SK-N-SH (cell line): Measurements from ENCODE around the gene ZDHHC7. TPM values are rescaled to one million over a fixed set of nuclear protein-coding genes. Genes with fewer than 3 reads are reported as not detected.

Source experiments
- CTCF ChIA-PET: fragments of 300-600, 350-600 bp; formaldehyde crosslinking; extraction: SDS; loops from one replicate; lab custom pipeline; 2021; lab: Yijun Ruan, JAX
- POLR2A ChIA-PET: fragments of 350-600 bp; sonication (Branson Sonifier 250); formaldehyde crosslinking; extraction: SDS; loops from one replicate; lab custom pipeline; 2020; ENCODE audit warnings: antibody characterized with exemption, inconsistent platforms; lab: Yijun Ruan, JAX
- DNase-seq: peaks from one replicate; pipeline ENCODE4 v3.0.0; 2012
- H2AFZ ChIP-seq: fragments of 200-600 bp; sonication (generic); 2 replicates; pipeline ENCODE4 v1.8.1; 2016; ENCODE audit warnings: antibody characterized with exemption, mild to moderate bottlenecking, low read depth
- H3F3A ChIP-seq: fragments of 200-600 bp; sonication (generic); replicated peaks from 2 replicates; pipeline ENCODE3; 2016; ENCODE audit warnings: antibody characterized with exemption, mild to moderate bottlenecking; ENCODE audit not compliant: insufficient read depth
- H3K27ac ChIP-seq, 2 experiments: fragments of 200-500 bp in 1 of 2; fragments of 200-600 bp in 1 of 2; sonication (Bioruptor generic) in 1 of 2; sonication (generic), shearing (Covaris generic) in 1 of 2; 2 replicates each; pipeline versions ENCODE4 v1.5.1 to v1.6.1; 2014 to 2016; ENCODE audit warnings: low read depth in 2 of 2, inconsistent platforms in 1 of 2, low read length in 1 of 2, mild to moderate bottlenecking in 1 of 2, mixed read lengths in 1 of 2
- H3K27me3 ChIP-seq: fragments of 200-600 bp; sonication (generic), shearing (Covaris generic); 2 replicates; pipeline ENCODE4 v1.6.1; 2016; ENCODE audit warnings: mixed run types; ENCODE audit not compliant: insufficient read depth
- H3K36me3 ChIP-seq, 2 experiments: fragments of 200-500 bp in 1 of 2; fragments of 200-600 bp in 1 of 2; sonication (Bioruptor generic) in 1 of 2; sonication (generic) in 1 of 2; replicated peaks in 1 of 2; 2 replicates each; pipeline versions ENCODE3 to v1.5.1; 2014 to 2016; ENCODE audit warnings: low read length in 1 of 2, mild to moderate bottlenecking in 1 of 2; ENCODE audit not compliant: insufficient read depth in 2 of 2, control insufficient read depth in 1 of 2
- H3K4me1 ChIP-seq, 2 experiments: fragments of 200-500 bp in 1 of 2; fragments of 200-600 bp in 1 of 2; sonication (Bioruptor generic) in 1 of 2; sonication (generic), shearing (Covaris generic) in 1 of 2; 2 replicates each; pipeline versions ENCODE4 v1.5.1 to v1.6.1; 2014 to 2016; ENCODE audit warnings: low read depth in 1 of 2, low read length in 1 of 2, mixed run types in 1 of 2; ENCODE audit not compliant: insufficient read depth in 2 of 2, control insufficient read depth in 1 of 2
- H3K4me2 ChIP-seq: fragments of 200-600 bp; sonication (generic), shearing (Covaris generic); 2 replicates; pipeline ENCODE4 v1.6.1; 2017; ENCODE audit warnings: mixed run types
- H3K4me3 ChIP-seq, 2 experiments: fragments of 200-500 bp in 1 of 2; fragments of 200-600 bp in 1 of 2; sonication (Bioruptor generic) in 1 of 2; sonication (generic), shearing (Covaris generic) in 1 of 2; 2 replicates each; pipeline versions ENCODE4 v1.5.1 to v1.8.1; 2014 to 2016; ENCODE audit warnings: low read depth in 2 of 2, inconsistent platforms in 1 of 2, low read length in 1 of 2, mild to moderate bottlenecking in 1 of 2, mixed read lengths in 1 of 2, moderate library complexity in 1 of 2
- H3K79me2 ChIP-seq: fragments of 200-600 bp; sonication (generic); 2 replicates; pipeline ENCODE4 v1.8.1; 2017; ENCODE audit warnings: mild to moderate bottlenecking; ENCODE audit not compliant: insufficient read depth
- H3K9ac ChIP-seq: fragments of 200-600 bp; sonication (generic); 2 replicates; pipeline ENCODE4 v1.6.1; 2017; ENCODE audit warnings: mixed run types
- H3K9me2 ChIP-seq: fragments of 200-600 bp; sonication (generic); 2 replicates; pipeline ENCODE4 v1.6.1; 2017; ENCODE audit warnings: mixed run types
- H3K9me3 ChIP-seq: fragments of 200-600 bp; sonication (generic); 2 replicates; pipeline ENCODE4 v1.6.1; 2017; ENCODE audit warnings: mixed run types, mild to moderate bottlenecking, moderate library complexity
- H4K20me1 ChIP-seq: fragments of 200-600 bp; sonication (generic); 2 replicates; pipeline ENCODE4 v1.6.1; 2017; ENCODE audit warnings: mild to moderate bottlenecking, mixed run types; ENCODE audit not compliant: insufficient read depth
- EZH2phosphoT487 ChIP-seq: fragments of 200-600 bp; sonication (generic); IDR thresholded peaks from 2 replicates; pipeline ENCODE4 v1.6.1; 2017; ENCODE audit warnings: low read depth, mixed run types, mild to moderate bottlenecking, antibody characterized with exemption, moderate library complexity, borderline replicate concordance
- FOXJ3 ChIP-seq: sonication (generic); formaldehyde crosslinking; IDR thresholded peaks from 2 replicates; pipeline ENCODE4 v1.5.1; 2020; ENCODE audit warnings: mild to moderate bottlenecking, missing genetic modification reagents
- GATA2 ChIP-seq: sonication (generic); formaldehyde crosslinking; IDR thresholded peaks from 2 replicates; pipeline ENCODE4 v1.5.0; 2020; ENCODE audit warnings: mild to moderate bottlenecking, missing genetic modification reagents
- MXI1 ChIP-seq: IDR thresholded peaks from 2 replicates; pipeline ENCODE4 v1.6.1; 2012; ENCODE audit warnings: mild to moderate bottlenecking, low read depth, low read length, improper control_type of control experiment
- NFIC ChIP-seq: IDR thresholded peaks from 2 replicates; pipeline ENCODE4 v1.4.0; 2012; ENCODE audit warnings: borderline replicate concordance
- NRF1 ChIP-seq: IDR thresholded peaks from 2 replicates; pipeline ENCODE4 v1.6.1; 2012; ENCODE audit warnings: low read depth, mild to moderate bottlenecking, low read length
- POLR2AphosphoS5 ChIP-seq: IDR thresholded peaks from 2 replicates; pipeline ENCODE4 v1.6.1; 2012; ENCODE audit warnings: low read depth, low read length
- RAD21 ChIP-seq: IDR thresholded peaks from 2 replicates; pipeline ENCODE4 v1.6.1; 2012; ENCODE audit warnings: mild to moderate bottlenecking, low read length
- RCOR1 ChIP-seq: fragments of 150-350 bp; IDR thresholded peaks from 2 replicates; pipeline ENCODE4 v1.6.1; 2017; ENCODE audit warnings: antibody characterized with exemption, low read length
- TAF1 ChIP-seq: IDR thresholded peaks from 2 replicates; pipeline ENCODE4 v1.6.1; 2012; ENCODE audit warnings: low read depth, mild to moderate bottlenecking, low read length, moderate library complexity, borderline replicate concordance
- WGBS: methylation state at CpG from one replicate; pipeline ENCODE4 v1.1.6; 2017; ENCODE audit warnings: low lambda C conversion rate; 5-methylcytosine and 5-hydroxymethylcytosine counted together
- polyA plus RNA-seq, 3 experiments: library from polyadenylated mRNA; depleted of rRNA; stranded (reverse); fragments of >200 nt; gene quantifications; 2 replicates each; pipeline ENCODE4 v1.2.3, GENCODE V29; 2012
- TF ChIP-seq, protein P1 (sequence below): IDR thresholded peaks from 2 replicates; pipeline ENCODE4 v1.4.0; 2012; ENCODE audit warnings: low read depth, borderline replicate concordance
- TF ChIP-seq, protein P2 (sequence below): IDR thresholded peaks from 2 replicates; pipeline ENCODE4 v1.4.0; 2012; ENCODE audit warnings: low read depth
- TF ChIP-seq, protein P3 (sequence below): fragments of 200-600 bp; sonication (generic); IDR thresholded peaks from 2 replicates; pipeline ENCODE4 v1.6.1; 2017; ENCODE audit warnings: antibody characterized with exemption, mild to moderate bottlenecking, moderate library complexity
- TF ChIP-seq, protein P4 (sequence below): fragments of 150-350 bp; IDR thresholded peaks from 2 replicates; pipeline ENCODE4 v1.6.1; 2017; ENCODE audit warnings: antibody characterized with exemption, low read length, low read depth, borderline replicate concordance

The ZDHHC7 gene
- polyA plus RNA-seq, 1 of the 3 experiments (the other 2 are of a cell fraction), result 114 TPM

DNA sequence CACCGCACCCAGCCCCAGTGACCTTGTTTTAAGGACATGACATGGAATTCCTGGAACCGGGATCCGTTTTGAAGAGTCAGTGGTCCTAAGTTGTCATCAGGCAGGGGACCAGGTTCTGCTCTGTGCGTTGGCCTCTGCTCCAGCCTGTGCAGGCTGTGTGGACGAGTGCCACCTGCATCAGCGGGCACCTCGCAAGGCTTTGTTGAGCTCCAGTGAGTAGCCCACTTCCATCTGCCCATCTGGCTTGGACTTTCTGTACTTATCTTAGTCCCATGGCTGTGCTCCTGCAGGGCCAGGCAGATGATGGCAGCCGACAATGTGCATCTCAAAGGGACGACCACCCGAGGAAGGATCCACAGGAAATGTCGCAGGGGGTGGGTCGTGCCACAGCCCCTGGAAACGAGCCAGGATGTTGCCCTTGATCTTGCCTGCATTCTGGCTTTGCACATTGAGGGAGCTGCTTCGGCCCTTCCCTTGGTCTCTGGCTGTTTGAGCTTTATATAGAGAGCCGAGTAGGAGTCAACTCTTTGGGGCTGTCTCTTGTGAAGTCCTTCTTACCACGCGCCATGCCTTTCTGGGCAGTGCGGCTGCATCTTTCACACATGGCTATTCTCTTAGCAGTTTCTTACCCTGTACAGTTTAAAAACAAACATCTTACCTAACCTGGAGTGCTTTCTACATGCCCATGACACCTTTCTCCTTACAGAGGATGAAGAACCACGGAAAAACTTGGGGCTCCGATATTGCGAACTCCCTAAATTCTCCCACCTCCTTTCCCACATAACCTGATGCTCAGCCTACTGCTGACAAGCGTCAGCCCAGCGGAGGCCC is 34.5 kb upstream of the ZDHHC7 start:
- Histone ChIP-seq H3K27ac (no peak overlapping the region), H3K4me1 (peaks cover 0 to 5% of the 10 kb centered on the region in 2 experiments; a peak in 1 of 4 replicates), H3K9me3 (no peaks in the 10 kb centered on the region), H2AFZ (no peak overlapping the region), H3F3A (no peaks in the 10 kb centered on the region), H4K20me1 (no peaks in the 10 kb centered on the region), H3K4me3 (no peak overlapping the region), H3K9ac (no peak overlapping the region), H3K9me2 (no peaks in the 10 kb centered on the region), H3K79me2 (no peaks in the 10 kb centered on the region), H3K27me3 (no peaks in the 10 kb centered on the region), H3K36me3 (no peaks in the 10 kb centered on the region), H3K4me2 (no peak overlapping the region)
- POLR2A ChIA-PET, result no interaction called here
- CTCF ChIA-PET, result interaction anchor here (1.0 to 1.3 kb wide), 2 partner anchors 12 to 75 kb away, joined by 4 to 5 read pairs; no protein-coding TSS in a partner anchor
- TF ChIP-seq, protein P1, sequence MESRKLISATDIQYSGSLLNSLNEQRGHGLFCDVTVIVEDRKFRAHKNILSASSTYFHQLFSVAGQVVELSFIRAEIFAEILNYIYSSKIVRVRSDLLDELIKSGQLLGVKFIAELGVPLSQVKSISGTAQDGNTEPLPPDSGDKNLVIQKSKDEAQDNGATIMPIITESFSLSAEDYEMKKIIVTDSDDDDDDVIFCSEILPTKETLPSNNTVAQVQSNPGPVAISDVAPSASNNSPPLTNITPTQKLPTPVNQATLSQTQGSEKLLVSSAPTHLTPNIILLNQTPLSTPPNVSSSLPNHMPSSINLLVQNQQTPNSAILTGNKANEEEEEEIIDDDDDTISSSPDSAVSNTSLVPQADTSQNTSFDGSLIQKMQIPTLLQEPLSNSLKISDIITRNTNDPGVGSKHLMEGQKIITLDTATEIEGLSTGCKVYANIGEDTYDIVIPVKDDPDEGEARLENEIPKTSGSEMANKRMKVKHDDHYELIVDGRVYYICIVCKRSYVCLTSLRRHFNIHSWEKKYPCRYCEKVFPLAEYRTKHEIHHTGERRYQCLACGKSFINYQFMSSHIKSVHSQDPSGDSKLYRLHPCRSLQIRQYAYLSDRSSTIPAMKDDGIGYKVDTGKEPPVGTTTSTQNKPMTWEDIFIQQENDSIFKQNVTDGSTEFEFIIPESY, result no peak
- TF ChIP-seq EZH2phosphoT487, result no peak
- TF ChIP-seq, protein P2, sequence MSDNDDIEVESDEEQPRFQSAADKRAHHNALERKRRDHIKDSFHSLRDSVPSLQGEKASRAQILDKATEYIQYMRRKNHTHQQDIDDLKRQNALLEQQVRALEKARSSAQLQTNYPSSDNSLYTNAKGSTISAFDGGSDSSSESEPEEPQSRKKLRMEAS, result no peak
- TF ChIP-seq, protein P3, sequence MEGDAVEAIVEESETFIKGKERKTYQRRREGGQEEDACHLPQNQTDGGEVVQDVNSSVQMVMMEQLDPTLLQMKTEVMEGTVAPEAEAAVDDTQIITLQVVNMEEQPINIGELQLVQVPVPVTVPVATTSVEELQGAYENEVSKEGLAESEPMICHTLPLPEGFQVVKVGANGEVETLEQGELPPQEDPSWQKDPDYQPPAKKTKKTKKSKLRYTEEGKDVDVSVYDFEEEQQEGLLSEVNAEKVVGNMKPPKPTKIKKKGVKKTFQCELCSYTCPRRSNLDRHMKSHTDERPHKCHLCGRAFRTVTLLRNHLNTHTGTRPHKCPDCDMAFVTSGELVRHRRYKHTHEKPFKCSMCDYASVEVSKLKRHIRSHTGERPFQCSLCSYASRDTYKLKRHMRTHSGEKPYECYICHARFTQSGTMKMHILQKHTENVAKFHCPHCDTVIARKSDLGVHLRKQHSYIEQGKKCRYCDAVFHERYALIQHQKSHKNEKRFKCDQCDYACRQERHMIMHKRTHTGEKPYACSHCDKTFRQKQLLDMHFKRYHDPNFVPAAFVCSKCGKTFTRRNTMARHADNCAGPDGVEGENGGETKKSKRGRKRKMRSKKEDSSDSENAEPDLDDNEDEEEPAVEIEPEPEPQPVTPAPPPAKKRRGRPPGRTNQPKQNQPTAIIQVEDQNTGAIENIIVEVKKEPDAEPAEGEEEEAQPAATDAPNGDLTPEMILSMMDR, result no peak
- TF ChIP-seq, protein P4, sequence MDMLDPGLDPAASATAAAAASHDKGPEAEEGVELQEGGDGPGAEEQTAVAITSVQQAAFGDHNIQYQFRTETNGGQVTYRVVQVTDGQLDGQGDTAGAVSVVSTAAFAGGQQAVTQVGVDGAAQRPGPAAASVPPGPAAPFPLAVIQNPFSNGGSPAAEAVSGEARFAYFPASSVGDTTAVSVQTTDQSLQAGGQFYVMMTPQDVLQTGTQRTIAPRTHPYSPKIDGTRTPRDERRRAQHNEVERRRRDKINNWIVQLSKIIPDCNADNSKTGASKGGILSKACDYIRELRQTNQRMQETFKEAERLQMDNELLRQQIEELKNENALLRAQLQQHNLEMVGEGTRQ, result no peak
- TF ChIP-seq RAD21, result no peak
- no peak for TF ChIP-seq NRF1
- TF ChIP-seq MXI1, result no peak
- TF ChIP-seq TAF1, result no peak
- TF ChIP-seq NFIC, result no peak
- TF ChIP-seq FOXJ3, result no peak
- TF ChIP-seq RCOR1, result no peak
- TF ChIP-seq GATA2 (CRISPR knock-in tag), result no peak
- TF ChIP-seq POLR2AphosphoS5, result no peak
- 93% methylated on average over 23 of the region's 23 CpGs for WGBS
- DNase-seq, result no peak
